ENCODE data around the gene MTCH2.

Gene MTCH2

GRCh38 chr11:47589977-47590861 is 52.1 kb downstream of the MTCH2 start:
- no peak for DNase-seq (ENCODE audit: low read depth in 2 of 2)

- DNase-seq (ENCODE audit: low read depth in 2 of 2): no peak
Observed at GRCh38 chr11:47589584-47589976, 52.8 kb downstream of the MTCH2 start.

- no peak for DNase-seq (ENCODE audit: low read depth in 2 of 2)
Observed at GRCh38 chr11:47589118-47589517, 53.2 kb downstream of the MTCH2 start.

- no peak for DNase-seq (ENCODE audit: low read depth in 2 of 2)
Observed at GRCh38 chr11:47587723-47588326, 54.5 kb downstream of the MTCH2 start.

- DNase-seq (ENCODE audit: low read depth in 2 of 2): no peak
Observed at GRCh38 chr11:47587039-47587716, 55.2 kb downstream of the MTCH2 start.

GRCh38 chr11:47586098-47586855 is 56.1 kb downstream of the MTCH2 start, which contains the start of gene FAM180B:
FAM180B (plus strand) TSS chr11:47586678; CDS start chr11:47586769, 91 bp downstream.
- DNase-seq (ENCODE audit: low read depth in 2 of 2): no peak

- DNase-seq (ENCODE audit: low read depth in 2 of 2): no peak
Observed at GRCh38 chr11:47583844-47584243, 58.5 kb downstream of the MTCH2 start.

- DNase-seq (ENCODE audit: low read depth in 2 of 2): peak; percentile 66
Observed at GRCh38 chr11:47578524-47579494, 63.5 kb downstream of the MTCH2 start, which contains the start of the genes KBTBD4 and NDUFS3. KBTBD4 (minus strand) TSS chr11:47578970; CDS start chr11:47578951, 19 bp downstream. NDUFS3 (plus strand) TSS chr11:47579074; CDS start chr11:47579092, 18 bp downstream.

- DNase-seq (ENCODE audit: low read depth in 2 of 2): no peak
Observed at GRCh38 chr11:47577460-47578041, 64.8 kb downstream of the MTCH2 start.

GRCh38 chr11:47573321-47573720 is 69.0 kb downstream of the MTCH2 start:
- DNase-seq (ENCODE audit: low read depth in 2 of 2): no peak

GRCh38 chr11:47572715-47573255 is 69.6 kb downstream of the MTCH2 start:
- no peak for DNase-seq (ENCODE audit: low read depth in 2 of 2)

- DNase-seq (ENCODE audit: low read depth in 2 of 2): no peak
Observed at GRCh38 chr11:47571895-47572294, 70.5 kb downstream of the MTCH2 start.

GRCh38 chr11:47571357-47571729 is 71.0 kb downstream of the MTCH2 start:
- no peak for DNase-seq (ENCODE audit: low read depth in 2 of 2)

- no peak for DNase-seq (ENCODE audit: low read depth in 2 of 2)
Observed at GRCh38 chr11:47570651-47571356, 71.6 kb downstream of the MTCH2 start.

- DNase-seq (ENCODE audit: low read depth in 2 of 2): no peak
Observed at GRCh38 chr11:47569646-47570045, 72.7 kb downstream of the MTCH2 start.

Measured in fibroblast of skin of left biceps (primary cell).